ENCODE data around the gene B4GAT1.
A peak's percentile ranks its signal among the peaks of the same experiment; 100 is the strongest.

The B4GAT1 gene

DNA sequence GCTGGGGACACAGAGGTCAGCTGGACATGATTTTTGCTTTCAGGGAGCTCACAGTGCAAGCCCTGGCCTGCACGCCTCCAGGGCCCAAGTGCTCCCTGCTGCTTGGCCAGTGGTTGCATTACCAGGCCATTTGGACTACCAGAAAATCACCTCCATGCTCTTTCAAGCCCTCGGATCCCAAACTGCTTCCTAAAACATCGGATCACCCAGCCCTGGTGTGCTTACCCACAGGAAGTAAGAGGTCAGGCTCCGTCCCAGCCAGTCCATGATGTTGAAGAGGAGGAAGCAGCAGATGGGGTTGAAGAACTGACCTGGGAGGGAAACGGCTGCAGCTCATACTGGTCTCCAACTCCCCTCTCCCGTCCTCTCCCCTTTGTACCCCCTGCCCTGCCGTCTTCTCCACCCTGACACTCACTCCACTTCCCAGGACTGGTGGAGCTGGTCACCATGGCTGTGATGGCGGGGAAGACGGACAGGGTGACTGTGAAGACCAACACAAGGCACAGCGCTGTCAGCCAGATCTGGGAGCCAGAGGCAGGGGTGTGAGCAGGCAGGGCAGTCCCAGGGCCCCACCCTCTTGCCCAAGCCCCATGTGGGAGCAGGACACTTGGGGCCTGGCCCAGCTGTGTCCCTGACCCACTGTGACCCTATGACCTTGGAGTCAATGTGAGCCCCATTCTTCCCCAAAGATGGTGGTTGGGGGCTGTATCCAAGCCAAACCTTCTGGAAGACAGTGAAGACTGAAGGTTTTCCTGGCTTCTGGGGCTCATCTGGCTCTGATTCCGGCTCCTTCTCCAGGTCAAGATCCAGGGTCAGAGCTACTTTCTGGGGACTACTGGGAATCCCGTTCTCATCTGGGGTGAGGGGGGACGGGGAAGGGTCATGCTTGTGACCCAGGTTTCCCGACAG, 18.5 kb upstream of the B4GAT1 start:
- DNase-seq (ENCODE audit: low read depth): no peak
- no peak overlapping the region for H3K4me3 ChIP-seq (ENCODE audit: low read length)

DNA sequence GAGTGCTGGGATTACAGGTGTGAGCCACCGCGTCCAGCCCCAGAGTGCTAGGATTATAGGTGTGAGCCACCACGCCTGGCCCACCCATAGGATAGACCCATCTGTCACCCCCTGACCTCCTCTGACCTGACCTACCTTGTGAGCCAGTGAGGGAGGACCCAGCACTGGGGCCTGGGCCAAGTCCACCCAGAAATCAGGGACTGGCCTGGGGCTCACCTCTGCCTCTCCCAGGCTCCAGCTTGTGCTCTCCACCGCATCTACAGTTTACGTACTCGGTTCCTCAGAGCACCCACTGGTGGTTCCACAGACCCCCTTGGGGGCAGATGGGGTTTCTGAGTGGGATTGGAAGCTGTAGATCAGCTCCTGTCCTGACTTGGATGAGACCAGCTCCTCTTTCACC, 17.7 kb upstream of the B4GAT1 start:
- TF ChIP-seq, protein P1, sequence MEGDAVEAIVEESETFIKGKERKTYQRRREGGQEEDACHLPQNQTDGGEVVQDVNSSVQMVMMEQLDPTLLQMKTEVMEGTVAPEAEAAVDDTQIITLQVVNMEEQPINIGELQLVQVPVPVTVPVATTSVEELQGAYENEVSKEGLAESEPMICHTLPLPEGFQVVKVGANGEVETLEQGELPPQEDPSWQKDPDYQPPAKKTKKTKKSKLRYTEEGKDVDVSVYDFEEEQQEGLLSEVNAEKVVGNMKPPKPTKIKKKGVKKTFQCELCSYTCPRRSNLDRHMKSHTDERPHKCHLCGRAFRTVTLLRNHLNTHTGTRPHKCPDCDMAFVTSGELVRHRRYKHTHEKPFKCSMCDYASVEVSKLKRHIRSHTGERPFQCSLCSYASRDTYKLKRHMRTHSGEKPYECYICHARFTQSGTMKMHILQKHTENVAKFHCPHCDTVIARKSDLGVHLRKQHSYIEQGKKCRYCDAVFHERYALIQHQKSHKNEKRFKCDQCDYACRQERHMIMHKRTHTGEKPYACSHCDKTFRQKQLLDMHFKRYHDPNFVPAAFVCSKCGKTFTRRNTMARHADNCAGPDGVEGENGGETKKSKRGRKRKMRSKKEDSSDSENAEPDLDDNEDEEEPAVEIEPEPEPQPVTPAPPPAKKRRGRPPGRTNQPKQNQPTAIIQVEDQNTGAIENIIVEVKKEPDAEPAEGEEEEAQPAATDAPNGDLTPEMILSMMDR (conservative IDR thresholded peaks at IDR 0.05; ENCODE audit: low read length): no peak
- DNase-seq (ENCODE audit: low read depth): no peak
- no peak overlapping the region for H3K4me3 ChIP-seq (ENCODE audit: low read length)

More for the DNA sequence above, 18.5 kb upstream of the B4GAT1 start:
- TF ChIP-seq, protein P1 (conservative IDR thresholded peaks at IDR 0.05; ENCODE audit: low read length): no peak

DNA sequence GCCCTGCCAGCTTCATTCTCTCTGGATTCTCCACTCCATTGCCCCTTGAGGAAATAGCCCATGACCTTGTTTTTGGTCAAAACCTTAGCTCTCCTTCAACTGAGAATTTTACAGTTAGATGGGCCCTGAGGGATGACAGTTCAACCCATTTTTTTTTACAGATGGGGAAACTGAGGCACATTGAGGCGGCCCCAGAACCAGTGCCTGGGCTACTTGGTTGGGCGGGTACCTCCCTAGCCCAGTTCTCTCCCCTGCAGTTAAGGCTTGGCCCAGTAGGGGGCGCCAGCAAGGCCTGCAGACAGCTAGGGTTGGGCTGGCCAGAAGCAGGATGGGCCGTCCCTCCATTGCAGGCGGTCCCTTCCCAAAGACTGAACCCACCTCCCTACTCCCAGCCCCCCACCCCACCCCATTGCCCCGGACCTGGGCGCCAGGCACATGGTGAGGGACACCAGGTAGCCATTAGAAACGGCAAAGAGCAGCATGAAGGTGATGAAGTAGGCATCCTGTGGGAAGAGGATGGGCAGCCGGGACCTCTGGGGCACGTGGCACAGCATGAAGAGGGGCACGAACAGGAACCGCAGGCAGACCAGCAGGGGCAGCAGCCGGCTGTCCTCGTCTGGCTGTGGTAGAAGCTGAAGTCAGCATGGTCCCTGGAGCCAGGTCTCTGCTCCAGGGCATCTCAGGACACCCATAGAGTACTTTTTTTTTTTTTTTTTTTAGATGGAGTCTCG, 16.5 kb upstream of the B4GAT1 start:
- DNase-seq (ENCODE audit: low read depth): no peak
- H3K4me3 ChIP-seq (ENCODE audit: low read length): no peak overlapping the region
- TF ChIP-seq, protein P1 (conservative IDR thresholded peaks at IDR 0.05; ENCODE audit: low read length): peak; percentile 55

DNA sequence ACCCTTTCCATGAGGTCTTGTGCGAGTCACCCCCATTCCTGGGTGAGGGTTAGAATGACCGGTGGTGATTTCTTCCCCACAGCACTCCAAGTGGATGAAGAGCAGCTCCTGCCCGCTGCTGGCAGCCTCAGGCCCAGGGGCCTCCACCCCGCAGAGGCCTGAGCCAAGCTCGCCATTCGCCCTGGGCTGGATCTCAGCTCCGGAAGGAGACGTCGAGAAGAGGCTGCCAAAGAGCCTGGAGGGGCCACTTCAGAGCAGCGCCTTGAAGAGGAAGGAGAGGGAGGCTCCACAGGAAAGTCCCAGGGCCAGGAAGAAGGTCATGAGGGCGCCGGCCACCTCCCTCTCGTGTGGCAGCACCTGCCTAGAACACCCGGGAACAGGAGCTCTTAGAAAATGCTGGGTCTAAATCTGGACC, 15.8 kb upstream of the B4GAT1 start:
- H3K4me3 ChIP-seq (ENCODE audit: low read length): no peak overlapping the region
- TF ChIP-seq, protein P1 (conservative IDR thresholded peaks at IDR 0.05; ENCODE audit: low read length): no peak
- DNase-seq (ENCODE audit: low read depth): no peak

DNA sequence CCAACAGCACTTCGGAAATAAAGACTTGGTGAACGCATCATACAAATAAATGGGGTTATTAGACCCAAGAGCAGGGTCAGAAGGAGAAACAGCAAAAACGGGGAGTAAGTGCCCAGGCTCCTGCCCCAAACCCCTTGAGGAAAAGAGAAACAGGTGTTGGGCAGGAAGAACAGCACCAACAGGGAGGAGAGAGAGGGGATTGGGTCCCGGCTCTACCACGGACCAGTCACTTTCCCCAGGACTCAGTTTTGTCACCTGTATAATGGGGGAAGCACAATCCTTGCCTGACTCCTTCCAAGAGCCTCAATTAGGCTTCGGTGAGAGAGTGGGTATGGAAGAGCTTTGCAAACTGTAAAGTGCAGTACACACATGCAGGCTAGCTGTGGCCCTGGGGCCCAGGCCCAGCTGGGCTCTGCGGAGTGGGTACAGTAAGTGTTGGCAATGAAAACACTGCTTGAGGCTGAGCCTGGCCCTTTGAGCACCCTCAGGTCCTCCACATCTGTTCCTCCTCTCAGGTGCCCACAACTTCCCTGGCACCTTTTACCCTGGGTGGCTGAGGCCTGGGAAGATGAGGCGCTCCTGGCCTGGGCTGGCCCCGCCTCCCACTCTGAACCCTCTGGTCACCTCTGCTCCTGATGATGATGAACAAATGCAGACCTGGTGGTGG, 15.2 kb upstream of the B4GAT1 start:
- DNase-seq (ENCODE audit: low read depth): no peak

DNA sequence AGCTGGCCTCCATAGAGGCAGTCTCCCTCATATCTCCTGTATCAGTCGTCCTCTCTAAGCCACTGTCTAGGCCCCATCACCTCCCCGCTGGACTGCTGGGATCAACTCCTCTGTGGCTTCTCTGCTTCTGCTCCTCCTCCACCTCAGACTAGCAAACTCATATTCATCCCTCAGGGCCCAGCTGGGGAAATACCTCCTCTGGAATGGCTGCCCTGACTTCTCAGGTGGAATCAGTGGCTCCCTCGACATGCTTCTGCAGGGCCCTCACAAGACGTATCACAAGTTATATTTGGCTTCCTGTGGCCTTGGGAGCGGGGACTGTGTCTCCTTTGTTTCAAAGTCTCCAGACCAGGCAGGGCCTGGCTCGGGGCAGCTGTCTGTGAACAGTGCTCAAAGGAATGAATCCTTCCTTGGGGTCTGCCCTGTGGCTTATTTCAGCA, 14.1 kb upstream of the B4GAT1 start:
- no peak for DNase-seq (ENCODE audit: low read depth)
- TF ChIP-seq, protein P1 (conservative IDR thresholded peaks at IDR 0.05; ENCODE audit: low read length): no peak
- H3K4me3 ChIP-seq (ENCODE audit: low read length): no peak overlapping the region

More for the DNA sequence above, 15.2 kb upstream of the B4GAT1 start:
- TF ChIP-seq, protein P1 (conservative IDR thresholded peaks at IDR 0.05; ENCODE audit: low read length): no peak
- no peak overlapping the region for H3K4me3 ChIP-seq (ENCODE audit: low read length)

Data from AG10803 (cell line).